Adrenal gland (tissue), 12 donors: ENCODE measurements around the gene FBXL15. TPM values are rescaled to one million over a fixed set of nuclear protein-coding genes. Genes with fewer than 3 reads are reported as not detected.

Source experiments
- DNase-seq, 7 donors: peaks; one replicate each; pipeline ENCODE4 v3.0.0-alpha.2; 2019 to 2020
- H3K27ac ChIP-seq, 5 donors: fragments of 200-600 bp; sonication (generic) in 4 of 5; 1 replicate in 3 of 5; 2 replicates in 2 of 5; pipeline versions ENCODE4 v1.5.1 to v1.8.0; 2016 to 2020; ENCODE audit warnings: mild to moderate bottlenecking in 1 of 5
- H3K27me3 ChIP-seq: fragments of 200-600 bp; 2 replicates; pipeline ENCODE4 v1.8.0; 2021
- H3K36me3 ChIP-seq, 2 donors: fragments of 200-600 bp; replicated peaks in 1 of 2; 1 replicate in 1 of 2; 2 replicates in 1 of 2; pipeline versions ENCODE4 v1.5.1 to v1.8.0; 2018 to 2022
- H3K4me1 ChIP-seq, 2 donors: fragments of 200-600 bp; replicated peaks in 1 of 2; 1 replicate in 1 of 2; 2 replicates in 1 of 2; pipeline versions ENCODE4 v1.5.1 to v1.8.0; 2018 to 2021
- H3K4me3 ChIP-seq, 4 donors: fragments of 200-600 bp; sonication (generic) in 3 of 4; one replicate each; pipeline ENCODE4 v1.5.1; 2016 to 2018
- H3K9me3 ChIP-seq, 3 donors: fragments of 200-600 bp; sonication (generic) in 1 of 3; replicated peaks in 1 of 3; 1 replicate in 2 of 3; 2 replicates in 1 of 3; pipeline versions ENCODE4 v1.5.1 to v1.8.0; 2016 to 2021
- POLR2A ChIP-seq, 2 donors: fragments of 450-650 bp; IDR thresholded peaks; one replicate each; pipeline ENCODE4 v1.6.1; 2017; ENCODE audit warnings: antibody characterized with exemption in 2 of 2, mild to moderate bottlenecking in 2 of 2, moderate library complexity in 1 of 2
- WGBS, 4 donors: extraction: QIAGEN DNeasy Blood & Tissue Kit in 2 of 4; methylation state at CpG; one replicate each; pipeline versions ENCODE4 v1.1.5 to v1.1.7; 2013 to 2017; 5-methylcytosine and 5-hydroxymethylcytosine counted together
- intact Hi-C, 2 donors: fragments of 100-400 bp; cut with DNase I; formaldehyde crosslinking; loops; one replicate each; pipeline versions ENCODE4 v1.14.1 to v1.15.0; 2022 to 2023
- polyA plus RNA-seq, 3 donors: library from polyadenylated mRNA; stranded (reverse); fragments of 200-250 nt in 2 of 3; fragments of 350-450 nt in 1 of 3; fragmentation: Illumina TruSeq in 1 of 3; extraction: RNeasy Lipid Tissue Mini Kit (QIAGEN cat#74804) in 1 of 3; gene quantifications; one replicate each; pipeline ENCODE4 v1.2.3, GENCODE V29; 2013 to 2014
- total RNA-seq, 9 donors: library from RNA; depleted of rRNA in 4 of 9; stranded (reverse); fragments of >200 nt in 4 of 9; fragments of 120-200 nt in 1 of 9; fragmentation: NEBNext Ultra II Directional in 1 of 9; extraction: Animal tissue kit (Norgen Biotek cat#: 25700) in 1 of 9; gene quantifications; one replicate each; pipeline versions ENCODE4 v1.1.0 to v1.2.4, GENCODE V29; 2013 to 2023
- TF ChIP-seq, protein P1 (sequence below), 6 experiments: fragments of 450-650 bp in 4 of 6; fragments of 200-600 bp in 2 of 6; sonication (generic) in 1 of 6; IDR thresholded peaks; 1 replicate in 5 of 6; 2 replicates in 1 of 6; pipeline versions ENCODE4 v1.5.1 to v1.8.0; 2016 to 2021; ENCODE audit warnings: antibody characterized with exemption in 6 of 6, mild to moderate bottlenecking in 2 of 6, moderate library complexity in 1 of 6
- donor health status: healthy with polysubstance abuse.
- donor health status: Bipolar disorder and iron deficiency.
- donor health status: DM: yes; HTN: yes; CAD: no.
- donor health status: DM: no; HTN: no; CAD: no.
- donor health status: DM: no; HTN: no; CAD: no.
- donor health status: DM: yes; HTN: yes; CAD: no.

The FBXL15 gene
- total and polyA plus RNA-seq, 12 donors = 2.1 to 61.9 (median 28.7) TPM

DNA sequence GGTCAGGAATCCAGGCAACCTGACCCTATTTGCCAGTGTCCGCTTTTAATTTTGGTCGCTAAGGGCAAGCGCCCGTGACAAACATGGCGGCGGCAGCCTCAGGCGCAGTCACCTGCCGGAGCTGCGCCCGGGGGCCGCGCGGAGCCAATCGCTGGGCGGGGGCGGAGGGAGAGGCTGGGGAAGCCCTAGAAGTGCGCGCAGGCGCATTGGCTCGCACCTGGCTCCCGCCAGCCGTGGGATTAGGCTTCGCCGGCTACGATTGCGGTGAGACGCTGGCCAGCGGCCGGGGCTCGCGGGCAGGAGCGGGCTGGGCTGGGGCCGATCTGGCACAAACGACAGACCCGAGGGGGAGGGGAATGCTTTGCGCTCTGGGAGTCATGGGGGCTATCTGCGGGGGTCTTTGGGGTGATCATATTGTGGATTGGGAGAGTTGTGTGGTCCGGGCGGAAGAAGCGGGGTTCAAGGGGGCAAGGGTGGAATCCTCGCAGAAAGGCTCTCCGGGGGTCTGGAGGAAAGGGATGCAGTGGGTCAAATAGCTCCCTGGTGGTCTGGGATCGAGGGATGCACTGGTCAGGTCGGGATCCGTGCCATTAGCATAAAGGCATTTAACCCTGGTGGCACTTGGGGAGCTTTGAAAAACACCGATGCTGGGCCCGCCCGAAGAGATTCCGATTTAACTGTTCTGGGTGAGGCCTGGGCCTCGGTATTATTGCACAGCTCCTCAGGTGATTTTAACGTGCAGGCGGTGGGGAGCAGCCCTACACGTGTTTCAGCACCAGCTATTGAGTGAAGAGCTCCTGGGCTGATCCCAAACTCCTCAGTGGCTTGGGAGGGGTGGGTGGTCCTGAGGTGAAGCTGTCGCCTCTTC is 40.8 kb downstream of the FBXL15 start:
- H3K4me1 ChIP-seq = peaks cover 0 to 10% of the 10 kb centered on the region in 2 donors
- H3K9me3 ChIP-seq = no peaks in the 10 kb centered on the region
- peak; percentile 92 to 97 (median 96) for DNase-seq
- peak overlapping the region in 3 of 4 donors; percentile 29 to 58 (median 57) for H3K4me3 ChIP-seq
- H3K27ac ChIP-seq = no peak overlapping the region
- no peaks in the 10 kb centered on the region for H3K27me3 ChIP-seq
- intact Hi-C loops = no loop called here
- peak; percentile 50 to 55 for TF ChIP-seq POLR2A (IDR thresholded peaks at IDR 0.05)
- TF ChIP-seq, protein P1, sequence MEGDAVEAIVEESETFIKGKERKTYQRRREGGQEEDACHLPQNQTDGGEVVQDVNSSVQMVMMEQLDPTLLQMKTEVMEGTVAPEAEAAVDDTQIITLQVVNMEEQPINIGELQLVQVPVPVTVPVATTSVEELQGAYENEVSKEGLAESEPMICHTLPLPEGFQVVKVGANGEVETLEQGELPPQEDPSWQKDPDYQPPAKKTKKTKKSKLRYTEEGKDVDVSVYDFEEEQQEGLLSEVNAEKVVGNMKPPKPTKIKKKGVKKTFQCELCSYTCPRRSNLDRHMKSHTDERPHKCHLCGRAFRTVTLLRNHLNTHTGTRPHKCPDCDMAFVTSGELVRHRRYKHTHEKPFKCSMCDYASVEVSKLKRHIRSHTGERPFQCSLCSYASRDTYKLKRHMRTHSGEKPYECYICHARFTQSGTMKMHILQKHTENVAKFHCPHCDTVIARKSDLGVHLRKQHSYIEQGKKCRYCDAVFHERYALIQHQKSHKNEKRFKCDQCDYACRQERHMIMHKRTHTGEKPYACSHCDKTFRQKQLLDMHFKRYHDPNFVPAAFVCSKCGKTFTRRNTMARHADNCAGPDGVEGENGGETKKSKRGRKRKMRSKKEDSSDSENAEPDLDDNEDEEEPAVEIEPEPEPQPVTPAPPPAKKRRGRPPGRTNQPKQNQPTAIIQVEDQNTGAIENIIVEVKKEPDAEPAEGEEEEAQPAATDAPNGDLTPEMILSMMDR (IDR thresholded peaks at IDR 0.05) = no peak
- H3K36me3 ChIP-seq = no peaks in the 10 kb centered on the region
- 2 to 4% (median 3%) methylated on average over 28 to 54 of the region's 54 CpGs for WGBS, 4 donors

DNA sequence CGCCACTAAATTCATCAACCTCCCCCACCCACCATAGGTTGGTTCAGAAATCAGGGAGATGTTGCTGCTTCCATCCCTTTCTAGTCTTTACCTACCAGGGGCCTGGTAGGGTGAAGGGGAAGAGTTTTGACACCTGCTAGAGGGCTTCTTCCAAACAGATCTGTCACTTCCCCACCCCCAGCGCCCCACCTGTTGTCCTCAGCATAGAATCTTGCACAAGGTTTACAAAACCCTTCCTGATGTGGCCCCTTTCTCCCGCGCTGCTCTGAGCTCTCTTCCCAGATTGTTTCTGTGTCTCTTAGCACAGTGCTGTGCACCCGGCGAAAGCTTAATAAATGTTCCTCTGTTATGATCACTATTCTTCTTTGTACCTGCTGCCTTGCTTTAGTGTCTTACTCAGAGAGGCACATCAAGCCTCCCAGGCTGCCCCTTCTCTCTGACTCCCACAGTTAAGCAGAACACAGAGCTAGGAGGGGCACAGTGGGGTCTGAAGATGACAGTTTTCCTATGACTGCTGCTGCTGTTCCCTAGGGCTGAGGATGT is 41.9 kb downstream of the FBXL15 start:
- H3K4me1 ChIP-seq = peaks cover 0 to 10% of the 10 kb centered on the region in 2 donors
- H3K36me3 ChIP-seq = no peaks in the 10 kb centered on the region
- H3K9me3 ChIP-seq = no peaks in the 10 kb centered on the region
- no peaks in the 10 kb centered on the region for H3K27me3 ChIP-seq
- no peak for TF ChIP-seq POLR2A (IDR thresholded peaks at IDR 0.05)
- TF ChIP-seq, protein P1 (IDR thresholded peaks at IDR 0.05) = no peak
- H3K4me3 ChIP-seq = no peak overlapping the region
- DNase-seq = no peak
- intact Hi-C loops = no loop called here
- no peak overlapping the region for H3K27ac ChIP-seq
- WGBS, 4 donors = 77 to 83% (median 81%) methylated on average over 6 of the region's 6 CpGs

DNA sequence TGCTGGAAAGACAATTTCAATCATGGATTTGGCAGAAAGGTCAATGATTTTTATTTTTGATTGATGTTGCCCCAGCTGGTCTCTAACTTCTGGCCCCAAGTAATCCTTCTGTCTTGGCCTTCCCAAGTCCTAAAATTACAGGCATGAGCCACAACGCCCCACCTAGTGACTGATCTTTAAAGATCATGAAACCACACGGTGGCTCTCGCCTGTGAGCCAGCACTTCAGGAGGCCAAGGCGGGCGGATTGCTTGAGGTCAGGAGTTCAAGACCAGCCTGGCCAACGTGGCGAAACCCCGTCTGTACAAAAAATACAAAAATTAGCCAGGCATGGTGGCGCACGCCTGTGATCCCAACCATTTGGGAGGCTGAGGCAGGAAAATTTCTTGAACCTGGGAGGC is 43.3 kb downstream of the FBXL15 start:
- H3K27ac ChIP-seq = no peak overlapping the region
- H3K9me3 ChIP-seq = no peaks in the 10 kb centered on the region
- no peaks in the 10 kb centered on the region for H3K36me3 ChIP-seq
- peaks cover 0 to 10% of the 10 kb centered on the region in 2 donors for H3K4me1 ChIP-seq
- no peak for DNase-seq
- intact Hi-C loops = no loop called here
- 77 to 89% (median 84%) methylated on average over 10 of the region's 10 CpGs for WGBS, 4 donors
- TF ChIP-seq, protein P1 (IDR thresholded peaks at IDR 0.05) = no peak
- no peak for TF ChIP-seq POLR2A (IDR thresholded peaks at IDR 0.05)
- no peak overlapping the region for H3K4me3 ChIP-seq
- H3K27me3 ChIP-seq = no peaks in the 10 kb centered on the region

DNA sequence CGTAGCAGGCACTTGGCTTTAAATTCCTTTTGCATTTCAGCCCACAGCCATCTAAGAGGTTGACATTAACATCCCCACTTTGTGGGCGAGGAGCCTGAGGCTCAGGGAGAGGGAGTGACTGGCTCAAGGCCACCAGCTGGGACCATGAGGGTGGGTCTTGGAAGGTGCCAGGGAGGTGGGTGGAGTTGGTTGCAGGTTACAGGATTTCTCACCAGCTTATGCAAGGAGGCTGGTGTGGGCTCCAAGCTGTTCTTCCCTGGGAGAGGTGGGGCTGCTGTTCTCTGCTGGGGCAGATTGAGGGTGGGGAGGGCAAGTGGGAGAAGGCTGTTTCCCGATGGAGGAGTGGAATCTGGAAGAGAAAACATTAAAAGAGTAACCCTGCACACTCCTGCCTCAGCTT is 44.8 kb downstream of the FBXL15 start:
- TF ChIP-seq, protein P1 (IDR thresholded peaks at IDR 0.05) = no peak
- no peak for TF ChIP-seq POLR2A (IDR thresholded peaks at IDR 0.05)
- H3K4me1 ChIP-seq = peaks cover 0 to 10% of the 10 kb centered on the region in 2 donors
- no peak overlapping the region for H3K4me3 ChIP-seq
- H3K36me3 ChIP-seq = no peaks in the 10 kb centered on the region
- H3K27ac ChIP-seq = no peak overlapping the region
- 53 to 74% (median 57%) methylated on average over 3 of the region's 3 CpGs for WGBS, 4 donors
- no peaks in the 10 kb centered on the region for H3K9me3 ChIP-seq
- DNase-seq = no peak
- H3K27me3 ChIP-seq = no peaks in the 10 kb centered on the region
- intact Hi-C loops = no loop called here
